Adipose tissue (tissue), 3 donors: ENCODE measurements around the gene MAGI1. TPM values are rescaled to one million over a fixed set of nuclear protein-coding genes. Genes with fewer than 3 reads are reported as not detected.
"Not testable (repeated sequence)": the region's sequence is repeated elsewhere in the genome, so short reads cannot be mapped to it uniquely, and the experiment has no call there.

Experiments
- H3K27ac ChIP-seq: one replicate; pipeline ENCODE4 v1.5.1; 2013; ENCODE audit warnings: low read depth, low read length
- WGBS, 3 donors: extraction: QIAGEN DNeasy Blood & Tissue Kit; methylation state at CpG; one replicate each; pipeline ENCODE4 v1.1.7; 2013; 5-methylcytosine and 5-hydroxymethylcytosine counted together
- polyA plus RNA-seq, 3 donors: library from polyadenylated mRNA; stranded (reverse); fragments of 200-250 nt; gene quantifications; one replicate each; pipeline ENCODE4 v1.2.3, GENCODE V29; 2013
- donor health status: healthy with polysubstance abuse.
- donor health status: Bipolar disorder and iron deficiency.
- donor health status: healthy.

Gene MAGI1
- polyA plus RNA-seq, 3 donors, result 8.8 to 10.5 (median 10.4) TPM

- H3K27ac ChIP-seq, result no peak overlapping the region
- WGBS, 3 donors, result 68 to 72% (median 69%) methylated on average over 7 of the region's 7 CpGs
Measured at GRCh38 chr3:65901226-65901625, 137.5 kb downstream of the MAGI1 start.

GRCh38 chr3:65899226-65899625 is 139.5 kb downstream of the MAGI1 start:
- H3K27ac ChIP-seq, result no peak overlapping the region
- 68 to 79% (median 78%) methylated on average over 1 of the region's 1 CpG for WGBS, 3 donors

- 59 to 86% (median 61%) methylated on average over 3 of the region's 3 CpGs for WGBS, 3 donors
- no peak overlapping the region for H3K27ac ChIP-seq
Measured at GRCh38 chr3:65897766-65898165, 141.0 kb downstream of the MAGI1 start.

- WGBS, 3 donors, result 54 to 83% (median 80%) methylated on average over 6 of the region's 6 CpGs
- no peak overlapping the region for H3K27ac ChIP-seq
Measured at GRCh38 chr3:65896321-65896720, 142.4 kb downstream of the MAGI1 start.

- H3K27ac ChIP-seq, result no peak overlapping the region
- WGBS, 3 donors, result 64 to 70% (median 68%) methylated on average over 5 of the region's 5 CpGs
Measured at GRCh38 chr3:65894679-65895453, 143.9 kb downstream of the MAGI1 start.

- 90 to 98% (median 93%) methylated on average over 2 of the region's 2 CpGs for WGBS, 3 donors
- H3K27ac ChIP-seq, result no peak overlapping the region
Measured at GRCh38 chr3:65894126-65894525, 144.6 kb downstream of the MAGI1 start.

- 72 to 83% (median 82%) methylated on average over 2 of the region's 2 CpGs for WGBS, 3 donors
- no peak overlapping the region for H3K27ac ChIP-seq
Measured at GRCh38 chr3:65893631-65894030, 145.1 kb downstream of the MAGI1 start.

- H3K27ac ChIP-seq, result not testable (repeated sequence)
- WGBS, 3 donors, result 93 to 97% (median 95%) methylated on average over 2 of the region's 2 CpGs
Measured at GRCh38 chr3:65891477-65891876, 147.2 kb downstream of the MAGI1 start.

- H3K27ac ChIP-seq, result no peak overlapping the region
- WGBS, 3 donors, result 89 to 97% (median 91%) methylated on average over 6 of the region's 6 CpGs
Measured at GRCh38 chr3:65890328-65890727, 148.4 kb downstream of the MAGI1 start.

- H3K27ac ChIP-seq, result no peak overlapping the region
- 94 to 97% (median 96%) methylated on average over 3 of the region's 3 CpGs for WGBS, 3 donors
Measured at GRCh38 chr3:65889707-65890099, 149.0 kb downstream of the MAGI1 start.

- WGBS, 3 donors, result 64 to 68% (median 65%) methylated on average over 4 of the region's 4 CpGs
- no peak overlapping the region for H3K27ac ChIP-seq
Measured at GRCh38 chr3:65888980-65889706, 149.6 kb downstream of the MAGI1 start.

- no peak overlapping the region for H3K27ac ChIP-seq
- 73 to 94% (median 82%) methylated on average over 1 of the region's 1 CpG for WGBS, 3 donors
Measured at GRCh38 chr3:65888196-65888595, 150.5 kb downstream of the MAGI1 start.

- H3K27ac ChIP-seq, result no peak overlapping the region
- 84 to 91% (median 91%) methylated on average over 5 of the region's 5 CpGs for WGBS, 3 donors
Measured at GRCh38 chr3:65886391-65886790, 152.3 kb downstream of the MAGI1 start.

- H3K27ac ChIP-seq, result no peak overlapping the region
- WGBS, 3 donors, result 57 to 72% (median 67%) methylated on average over 4 of the region's 4 CpGs
Measured at GRCh38 chr3:65884071-65884470, 154.6 kb downstream of the MAGI1 start.

GRCh38 chr3:65883613-65884012 is 155.1 kb downstream of the MAGI1 start:
- WGBS, 3 donors, result 4 to 32% (median 21%) methylated on average over 3 of the region's 3 CpGs
- H3K27ac ChIP-seq, result no peak overlapping the region

GRCh38 chr3:65880350-65880749 is 158.4 kb downstream of the MAGI1 start:
- WGBS, 3 donors, result 85 to 92% (median 91%) methylated on average over 4 of the region's 4 CpGs
- H3K27ac ChIP-seq, result no peak overlapping the region

- WGBS, 3 donors, result 91 to 100% (median 92%) methylated on average over 1 of the region's 1 CpG
- no peak overlapping the region for H3K27ac ChIP-seq
Measured at GRCh38 chr3:65879372-65879771, 159.3 kb downstream of the MAGI1 start.

- WGBS, 3 donors, result 75 to 84% (median 83%) methylated on average over 6 of the region's 6 CpGs
- H3K27ac ChIP-seq, result no peak overlapping the region
Measured at GRCh38 chr3:65878831-65879230, 159.9 kb downstream of the MAGI1 start.

GRCh38 chr3:65877160-65877559 is 161.6 kb downstream of the MAGI1 start:
- 75 to 89% (median 77%) methylated on average over 2 of the region's 2 CpGs for WGBS, 3 donors
- H3K27ac ChIP-seq, result no peak overlapping the region

GRCh38 chr3:65876028-65876420 is 162.7 kb downstream of the MAGI1 start:
- H3K27ac ChIP-seq, result no peak overlapping the region
- WGBS, 3 donors, result 88 to 96% (median 91%) methylated on average over 3 of the region's 3 CpGs
